GM19452 (cell line): ENCODE measurements around the gene PRPSAP1.
A peak's percentile ranks its signal among the peaks of the same experiment; 100 is the strongest.
"Not testable (repeated sequence)": the region's sequence is repeated elsewhere in the genome, so short reads cannot be mapped to it uniquely, and the experiment has no call there.

Experiments used
- ATAC-seq: cut with Tn5 transposase; IDR thresholded peaks from one replicate; pipeline ENCODE4 v1.9.1; 2021; ENCODE audit not compliant: unreplicated experiment

PRPSAP1 gene

DNA sequence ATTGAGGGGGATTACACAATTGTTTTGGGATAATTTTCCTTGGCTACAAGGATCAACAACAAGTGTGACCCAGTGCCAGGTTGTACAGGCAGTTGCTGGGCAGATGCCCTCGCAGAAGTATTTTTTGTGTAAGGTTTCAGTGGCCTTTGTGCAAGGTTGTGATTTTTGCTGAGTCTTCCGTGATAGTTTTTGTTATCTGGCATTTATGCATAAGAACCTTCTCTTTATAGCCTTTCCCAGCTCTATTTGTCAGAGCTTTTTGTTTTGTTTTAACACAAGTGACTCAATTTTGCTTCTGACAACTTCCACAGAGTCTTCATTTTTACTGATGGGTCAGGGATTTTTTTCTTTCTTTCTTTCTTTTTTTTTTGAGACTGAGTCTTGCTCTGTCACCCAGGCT is 6.7 kb upstream of the PRPSAP1 start:
- no peak for ATAC-seq

GRCh38 chr17:76359776-76360175 is 6.1 kb upstream of the PRPSAP1 start:
- not testable (repeated sequence) for ATAC-seq

DNA sequence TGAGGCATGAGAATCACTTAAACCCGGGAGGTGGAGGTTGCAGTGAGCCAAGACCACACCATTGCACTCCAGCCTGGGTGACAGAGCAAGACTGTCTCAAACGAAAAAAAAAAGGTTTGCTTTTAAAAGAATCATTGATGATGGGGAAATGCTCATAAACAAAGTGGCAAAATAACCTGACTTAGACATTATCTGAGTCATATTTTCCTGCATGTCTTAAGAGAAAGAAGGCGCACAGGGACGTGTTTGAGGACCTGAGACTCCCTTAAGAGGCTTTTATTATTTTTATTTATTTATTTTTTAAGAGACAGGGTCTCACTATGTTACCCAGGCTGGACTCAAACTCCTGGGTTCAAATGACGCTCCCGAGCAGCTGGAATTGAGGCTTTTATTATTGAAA is 5.7 kb upstream of the PRPSAP1 start:
- no peak for ATAC-seq

GRCh38 chr17:76357597-76358158 is 4.0 kb upstream of the PRPSAP1 start:
- no peak for ATAC-seq

DNA sequence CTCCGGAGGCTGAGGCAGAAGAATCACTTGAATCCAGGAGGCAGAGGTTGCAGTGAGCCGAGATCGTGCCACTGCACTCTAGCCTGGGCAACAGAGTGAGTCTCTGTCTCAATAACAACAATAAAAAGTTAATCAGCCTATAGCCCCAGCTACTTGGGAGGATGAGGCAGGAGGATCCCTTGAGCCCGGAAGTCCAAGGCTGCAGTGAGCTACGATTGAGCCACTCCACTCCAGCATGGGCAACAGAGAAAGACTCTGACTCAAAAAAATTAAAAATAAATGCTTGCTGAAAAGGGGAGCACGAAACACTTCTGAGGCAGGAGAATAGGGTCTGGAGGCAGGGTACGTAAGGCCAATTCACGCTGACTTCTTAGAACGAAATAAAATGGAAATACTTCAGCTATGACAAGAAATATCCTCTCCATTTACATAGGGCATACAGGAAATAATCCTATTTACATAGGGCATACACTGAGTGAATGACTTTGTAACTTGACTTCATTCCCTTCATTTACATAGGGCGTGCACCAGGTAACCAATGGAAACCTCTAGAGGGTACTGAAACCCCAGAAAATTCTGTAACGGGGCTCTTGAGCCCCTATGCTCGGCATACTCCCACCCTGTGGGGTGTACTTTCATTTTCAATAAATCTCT is 3.2 kb upstream of the PRPSAP1 start:
- no peak for ATAC-seq

- no peak for ATAC-seq
Observed at GRCh38 chr17:76354747-76355310, 1.1 kb upstream of the PRPSAP1 start.

DNA sequence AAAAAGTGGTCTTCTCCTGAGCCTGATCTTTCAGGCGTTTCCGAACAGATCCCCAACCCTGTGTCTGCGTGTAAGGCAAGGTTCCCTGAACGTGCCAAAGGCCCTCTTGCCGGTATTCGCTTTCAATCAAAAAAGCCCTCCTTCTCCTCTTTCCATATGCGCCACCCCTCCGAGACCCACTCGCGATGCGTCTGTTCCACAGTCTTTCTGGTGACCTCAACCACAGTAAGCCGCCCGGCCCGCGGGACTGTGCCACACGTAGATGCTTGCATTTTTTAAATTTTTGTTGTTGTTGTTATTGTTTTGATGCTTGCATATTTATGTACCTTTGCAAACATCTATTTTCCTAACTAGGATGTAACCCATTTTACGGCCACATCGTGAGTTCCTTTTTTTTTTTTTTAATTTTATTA is 607 bp upstream of the PRPSAP1 start:
- no peak for ATAC-seq

- peak; percentile 9 for ATAC-seq
Observed at GRCh38 chr17:76353004-76353598, 615 bp downstream of the PRPSAP1 start.

- ATAC-seq, result no peak
Observed at GRCh38 chr17:76351526-76352071, 2.1 kb downstream of the PRPSAP1 start.

GRCh38 chr17:76350463-76350862 is 3.3 kb downstream of the PRPSAP1 start:
- ATAC-seq, result no peak

GRCh38 chr17:76346936-76347335 is 6.8 kb downstream of the PRPSAP1 start:
- not testable (repeated sequence) for ATAC-seq

DNA sequence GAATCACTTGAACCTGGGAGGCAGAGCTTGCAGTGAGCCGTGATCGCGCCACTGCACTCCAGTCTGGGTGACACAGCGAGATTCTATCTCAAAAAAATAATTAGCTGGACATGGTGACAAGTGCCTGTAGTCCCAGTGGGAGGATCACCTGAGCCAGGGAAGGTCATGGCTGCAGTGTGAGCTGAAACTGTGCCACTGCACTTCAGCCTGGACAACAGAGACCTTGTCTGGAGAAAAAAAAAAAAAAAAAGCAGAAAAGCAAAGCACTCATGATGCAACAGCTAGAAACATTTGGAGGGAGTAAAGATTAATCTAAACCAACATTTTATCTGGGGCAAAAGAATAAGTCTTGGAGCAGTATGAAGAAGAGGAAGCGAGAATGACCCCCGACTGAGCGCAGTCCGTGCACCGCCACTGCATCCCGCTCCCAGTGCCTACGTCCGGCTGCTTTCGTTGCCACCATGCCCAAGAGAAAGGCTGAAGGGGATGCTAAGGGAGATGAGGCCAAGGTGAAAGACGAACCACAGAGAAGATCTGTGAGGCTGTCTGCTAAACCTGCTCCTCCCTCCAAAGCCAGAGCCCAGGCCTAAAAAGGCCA is 8.2 kb downstream of the PRPSAP1 start:
- ATAC-seq, result no peak

DNA sequence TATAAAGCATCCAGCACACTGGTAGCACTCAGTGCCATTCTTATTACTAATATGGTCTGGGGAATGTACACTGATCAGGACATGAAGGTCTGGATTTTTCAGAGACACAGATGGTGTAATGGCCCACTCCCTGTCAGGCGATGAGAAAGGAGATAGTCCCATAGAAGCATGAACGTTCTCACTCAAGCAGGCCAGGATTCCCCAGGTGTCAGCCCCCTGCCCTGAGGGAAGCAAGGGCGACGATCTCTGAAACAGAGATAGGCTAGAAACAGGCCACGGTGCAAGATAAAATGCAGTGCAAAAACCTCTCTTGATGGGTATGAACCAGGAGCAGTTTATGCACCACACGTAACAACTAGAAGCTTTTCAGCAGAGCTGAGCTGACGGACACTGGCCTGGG is 10.6 kb downstream of the PRPSAP1 start:
- no peak for ATAC-seq

DNA sequence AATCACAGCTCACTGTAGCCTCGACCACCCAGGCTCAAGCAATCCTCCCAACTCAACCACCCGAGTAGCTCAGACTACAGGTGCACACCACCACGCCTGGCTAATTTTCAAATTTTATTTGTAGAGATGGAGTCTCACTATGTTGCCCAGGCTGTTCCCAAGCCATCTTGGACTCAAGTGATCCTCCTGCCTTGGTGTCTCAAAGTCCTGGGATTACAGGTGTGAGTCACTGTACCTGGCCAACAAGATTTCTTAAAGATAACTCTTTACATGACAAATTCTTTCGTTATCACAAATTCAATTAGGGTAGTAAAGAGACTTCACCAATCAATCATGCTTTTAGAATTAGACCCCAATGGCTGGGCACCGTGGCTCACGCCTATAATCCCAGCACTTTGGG is 12.4 kb downstream of the PRPSAP1 start:
- ATAC-seq, result no peak

- no peak for ATAC-seq
Observed at GRCh38 chr17:76337413-76337777, 16.3 kb downstream of the PRPSAP1 start.

GRCh38 chr17:76336756-76337412 is 16.8 kb downstream of the PRPSAP1 start:
- no peak for ATAC-seq

GRCh38 chr17:76335716-76336381 is 17.9 kb downstream of the PRPSAP1 start:
- no peak for ATAC-seq

- no peak for ATAC-seq
Observed at GRCh38 chr17:76333673-76334505, 19.8 kb downstream of the PRPSAP1 start.

GRCh38 chr17:76331083-76331482 is 22.6 kb downstream of the PRPSAP1 start:
- ATAC-seq, result no peak

DNA sequence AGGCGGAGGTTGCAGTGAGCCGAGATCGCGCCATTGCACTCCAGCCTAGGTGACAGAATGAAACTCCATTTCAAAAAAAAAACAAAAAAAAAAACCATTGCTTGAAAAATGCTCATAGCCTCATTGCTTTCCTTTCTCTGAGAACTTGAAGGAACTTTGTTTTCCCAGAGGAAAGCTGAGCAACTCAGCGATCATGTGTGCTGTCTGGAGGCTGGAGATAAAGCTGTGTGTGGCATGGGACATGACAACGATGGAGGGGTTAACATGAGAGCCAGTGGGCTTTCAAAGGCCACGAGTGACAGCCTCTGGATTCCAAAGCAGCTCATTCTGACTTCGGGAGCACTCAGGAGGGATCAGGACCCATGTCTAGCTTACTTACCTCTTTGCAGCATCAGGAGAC is 24.1 kb downstream of the PRPSAP1 start:
- no peak for ATAC-seq
